Left lung (tissue), 10 donors: ENCODE data around the gene BLOC1S5. TPM values are rescaled to one million over a fixed set of nuclear protein-coding genes. Genes with fewer than 3 reads are reported as not detected.

Experiments
- ATAC-seq: fragments of 200-7000 bp; cut with Tn5 transposase; one replicate; pipeline ENCODE4 v1.9.1; 2020; ENCODE audit warnings: moderate library complexity
- DNase-seq, 4 donors: peaks; one replicate each; pipeline ENCODE4 v3.0.0-alpha.2; 2013 to 2020
- H3K27ac ChIP-seq, 2 donors: fragments of 200-600 bp; sonication (generic) in 1 of 2; one replicate each; pipeline versions ENCODE4 v1.5.0 to v1.8.0; 2020 to 2021
- H3K27me3 ChIP-seq, 2 donors: fragments of 200-600 bp; sonication (generic) in 1 of 2; one replicate each; pipeline versions ENCODE4 v1.5.0 to v1.8.0; 2020 to 2021
- H3K36me3 ChIP-seq, 2 donors: fragments of 200-600 bp; sonication (generic) in 1 of 2; one replicate each; pipeline versions ENCODE4 v1.5.0 to v1.8.0; 2020 to 2021
- H3K4me1 ChIP-seq, 2 donors: fragments of 200-600 bp; one replicate each; pipeline ENCODE4 v1.8.0; 2021
- H3K4me3 ChIP-seq, 2 donors: fragments of 200-600 bp; sonication (generic) in 1 of 2; one replicate each; pipeline versions ENCODE4 v1.5.0 to v1.8.0; 2020 to 2021; ENCODE audit warnings: mild to moderate bottlenecking in 1 of 2
- H3K9me3 ChIP-seq, 2 donors: fragments of 200-600 bp; sonication (generic) in 1 of 2; one replicate each; pipeline versions ENCODE4 v1.5.0 to v1.8.0; 2020 to 2021
- intact Hi-C, 2 donors: fragments of 100-400 bp; cut with DNase I; formaldehyde crosslinking; loops; one replicate each; pipeline versions ENCODE4 v1.11.2 to v1.14.2; 2022
- polyA plus RNA-seq, 6 donors: library from polyadenylated mRNA; unstranded; fragments of 120-200 nt; gene quantifications; one replicate each; pipeline ENCODE4 v1.2.1, GENCODE V29; 2013; ENCODE audit not compliant: insufficient read length in 6 of 6
- total RNA-seq, 2 donors: library from RNA; stranded (reverse); fragmentation: NEBNext Ultra II Directional; extraction: Animal tissue kit (Norgen Biotek cat#: 25700); gene quantifications; one replicate each; pipeline ENCODE4 v1.2.1, GENCODE V29; 2021
- TF ChIP-seq, protein P1 (sequence below), 2 donors: fragments of 200-600 bp; sonication (generic) in 1 of 2; IDR thresholded peaks; one replicate each; pipeline versions ENCODE4 v1.5.0 to v1.8.0; 2021; ENCODE audit warnings: antibody characterized with exemption in 2 of 2
- donor health status: DM: no; HTN: yes; CAD: no.
- donor health status: DM: no; HTN: no; CAD: no.

Gene BLOC1S5
- total and polyA plus RNA-seq, 8 donors = 10.8 to 22.6 (median 18.7) TPM

DNA sequence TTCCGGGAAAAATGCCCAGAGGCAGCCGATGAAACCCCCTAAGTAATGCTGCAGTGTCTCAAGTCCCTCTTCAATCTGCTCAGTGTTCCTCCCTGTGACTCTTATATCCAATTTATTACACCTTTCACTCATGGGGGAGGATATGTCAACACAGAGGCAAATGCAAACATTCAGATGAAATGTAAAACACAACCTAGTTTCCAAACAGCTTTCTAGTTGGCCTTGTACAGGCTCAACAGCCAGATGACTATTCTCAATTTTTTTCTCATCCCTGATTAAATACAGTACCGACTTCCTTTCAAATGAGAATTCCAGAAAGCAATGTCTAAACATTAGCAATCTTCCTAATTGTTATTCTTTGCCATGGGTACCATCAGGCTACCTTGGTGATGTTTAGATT lies 65.0 kb downstream of the BLOC1S5 start:
- H3K27ac ChIP-seq = no peak overlapping the region
- intact Hi-C loops = loop anchor here in 1 of 2 donors (10.0 kb wide), 1 partner anchor 84 kb away; the partner anchor contains the start of gene TXNDC5
- no peaks in the 10 kb centered on the region for H3K4me1 ChIP-seq
- DNase-seq (no peak), ATAC-seq (no peak)
- H3K9me3 ChIP-seq = no peaks in the 10 kb centered on the region
- no peaks in the 10 kb centered on the region for H3K36me3 ChIP-seq
- H3K27me3 ChIP-seq = no peaks in the 10 kb centered on the region
- TF ChIP-seq, protein P1, sequence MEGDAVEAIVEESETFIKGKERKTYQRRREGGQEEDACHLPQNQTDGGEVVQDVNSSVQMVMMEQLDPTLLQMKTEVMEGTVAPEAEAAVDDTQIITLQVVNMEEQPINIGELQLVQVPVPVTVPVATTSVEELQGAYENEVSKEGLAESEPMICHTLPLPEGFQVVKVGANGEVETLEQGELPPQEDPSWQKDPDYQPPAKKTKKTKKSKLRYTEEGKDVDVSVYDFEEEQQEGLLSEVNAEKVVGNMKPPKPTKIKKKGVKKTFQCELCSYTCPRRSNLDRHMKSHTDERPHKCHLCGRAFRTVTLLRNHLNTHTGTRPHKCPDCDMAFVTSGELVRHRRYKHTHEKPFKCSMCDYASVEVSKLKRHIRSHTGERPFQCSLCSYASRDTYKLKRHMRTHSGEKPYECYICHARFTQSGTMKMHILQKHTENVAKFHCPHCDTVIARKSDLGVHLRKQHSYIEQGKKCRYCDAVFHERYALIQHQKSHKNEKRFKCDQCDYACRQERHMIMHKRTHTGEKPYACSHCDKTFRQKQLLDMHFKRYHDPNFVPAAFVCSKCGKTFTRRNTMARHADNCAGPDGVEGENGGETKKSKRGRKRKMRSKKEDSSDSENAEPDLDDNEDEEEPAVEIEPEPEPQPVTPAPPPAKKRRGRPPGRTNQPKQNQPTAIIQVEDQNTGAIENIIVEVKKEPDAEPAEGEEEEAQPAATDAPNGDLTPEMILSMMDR (IDR thresholded peaks at IDR 0.05) = no peak
- no peak overlapping the region for H3K4me3 ChIP-seq

DNA sequence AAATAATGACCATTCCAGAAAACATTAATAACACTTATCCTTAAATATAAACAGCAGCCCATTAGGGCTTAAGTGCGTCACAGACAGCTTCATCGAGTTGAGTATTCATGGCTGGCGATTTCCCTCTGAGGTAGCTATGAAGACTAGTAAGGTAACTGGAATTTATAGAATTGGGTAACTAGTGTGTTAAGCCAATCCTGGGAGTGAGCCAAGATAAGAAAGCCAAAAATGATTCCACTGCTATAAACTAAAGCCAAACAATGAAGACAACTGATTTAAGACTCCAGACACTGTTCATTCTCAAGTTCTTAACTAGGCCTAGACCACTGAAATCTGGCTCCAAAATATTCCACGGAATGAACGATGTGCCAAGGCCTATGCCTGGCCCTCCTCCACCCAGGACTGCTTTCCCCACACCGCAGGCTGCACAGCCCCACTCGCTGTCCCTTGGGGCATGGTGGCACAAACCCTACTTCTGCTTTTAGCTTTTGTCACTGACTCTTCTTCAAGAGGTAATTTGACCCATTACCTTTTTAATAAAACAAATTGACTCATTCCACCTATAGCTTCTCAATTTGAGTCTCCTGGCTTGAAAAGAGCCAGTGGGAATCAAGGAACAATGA lies 66.0 kb downstream of the BLOC1S5 start:
- DNase-seq = no peak
- no peak for ATAC-seq
- Histone ChIP-seq H3K9me3 (no peaks in the 10 kb centered on the region), H3K27me3 (no peaks in the 10 kb centered on the region), H3K4me1 (no peaks in the 10 kb centered on the region), H3K36me3 (no peaks in the 10 kb centered on the region), H3K4me3 (no peak overlapping the region), H3K27ac (no peak overlapping the region)
- TF ChIP-seq, protein P1 (IDR thresholded peaks at IDR 0.05) = no peak
- intact Hi-C loops = loop anchor here in 1 of 2 donors (10.0 kb wide), 1 partner anchor 83 kb away; the partner anchor contains the start of gene TXNDC5

DNA sequence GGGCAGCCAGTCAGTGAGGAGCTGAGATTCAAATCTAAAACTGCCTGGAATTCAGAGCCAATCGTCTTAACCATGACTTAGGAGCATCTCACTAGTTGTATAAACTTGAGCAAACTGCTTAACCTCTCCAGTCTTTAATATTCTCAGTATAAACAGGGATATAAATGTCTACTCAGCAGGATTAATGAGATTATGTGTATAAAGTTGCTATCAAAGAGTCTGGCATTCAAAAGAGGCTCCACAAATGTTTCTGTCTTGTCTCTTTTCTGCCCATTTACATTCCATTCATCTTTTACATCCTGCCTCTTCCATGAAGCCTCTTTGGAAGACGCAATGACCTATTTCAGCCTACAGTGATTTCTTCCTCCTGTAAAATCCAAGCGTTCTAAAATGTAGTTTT lies 66.9 kb downstream of the BLOC1S5 start:
- no peaks in the 10 kb centered on the region for H3K36me3 ChIP-seq
- no peak overlapping the region for H3K27ac ChIP-seq
- H3K4me1 ChIP-seq = no peaks in the 10 kb centered on the region
- TF ChIP-seq, protein P1 (IDR thresholded peaks at IDR 0.05) = no peak
- ATAC-seq (no peak), DNase-seq (no peak)
- H3K27me3 ChIP-seq = no peaks in the 10 kb centered on the region
- no peak overlapping the region for H3K4me3 ChIP-seq
- H3K9me3 ChIP-seq = no peaks in the 10 kb centered on the region
- intact Hi-C loops = loop anchor here in 1 of 2 donors (10.0 kb wide), 1 partner anchor 82 kb away; the partner anchor contains the start of gene TXNDC5

DNA sequence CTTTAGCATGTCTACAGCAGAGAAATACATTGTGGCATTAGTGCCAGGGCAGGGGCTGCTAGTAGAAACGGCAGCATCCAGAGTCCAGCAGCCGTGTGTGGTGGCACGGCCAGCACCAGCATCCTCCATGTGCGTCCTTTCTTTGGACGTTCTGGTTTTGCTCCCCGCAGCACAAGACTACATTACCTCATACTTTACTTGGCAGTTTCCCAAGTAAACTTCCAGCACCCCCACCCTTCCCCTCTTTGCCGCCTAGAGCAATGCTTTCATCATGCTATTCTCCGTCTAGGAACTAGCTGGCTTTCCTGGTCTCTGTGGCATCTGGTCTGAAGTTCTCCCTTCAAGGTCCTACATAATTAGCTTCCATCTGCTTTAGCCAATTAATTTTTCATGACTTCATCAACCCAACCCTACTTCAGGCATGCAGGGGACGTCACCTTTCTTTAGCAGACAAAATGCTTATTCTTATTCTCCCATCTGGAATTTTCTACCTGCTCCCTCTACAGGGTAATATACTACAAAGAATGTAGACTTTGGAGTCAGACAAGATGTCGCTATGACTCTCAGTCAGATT lies 67.6 kb downstream of the BLOC1S5 start:
- ATAC-seq (no peak), DNase-seq (peak in 2 of 4 donors; percentile 42 to 78)
- TF ChIP-seq, protein P1 (IDR thresholded peaks at IDR 0.05) = no peak
- no peaks in the 10 kb centered on the region for H3K4me1 ChIP-seq
- no peaks in the 10 kb centered on the region for H3K36me3 ChIP-seq
- no peak overlapping the region for H3K27ac ChIP-seq
- no peak overlapping the region for H3K4me3 ChIP-seq
- H3K27me3 ChIP-seq = no peaks in the 10 kb centered on the region
- no peaks in the 10 kb centered on the region for H3K9me3 ChIP-seq
- intact Hi-C loops = loop anchor here in 1 of 2 donors (10.0 kb wide), 1 partner anchor 82 kb away; the partner anchor contains the start of gene TXNDC5

DNA sequence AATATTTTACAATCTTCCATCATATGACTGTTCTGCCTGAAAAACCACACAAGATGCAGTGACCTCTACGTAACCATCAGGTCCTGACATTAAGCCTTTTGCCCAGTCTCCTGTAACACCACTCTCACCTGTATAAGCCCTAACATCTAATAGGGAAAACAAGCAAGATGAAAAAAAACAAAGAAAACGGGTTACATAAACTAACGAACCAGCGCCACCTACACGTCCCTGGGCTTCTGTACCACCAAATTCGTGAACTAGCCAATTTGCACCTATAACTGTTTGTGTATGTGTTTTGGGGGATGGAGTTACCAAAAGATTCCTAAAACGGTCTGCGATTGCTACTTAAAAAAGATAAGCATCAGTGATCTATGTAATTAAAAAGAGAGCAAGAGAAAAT lies 70.2 kb downstream of the BLOC1S5 start:
- TF ChIP-seq, protein P1 (IDR thresholded peaks at IDR 0.05) = no peak
- Histone ChIP-seq H3K27ac (no peak overlapping the region), H3K4me3 (no peak overlapping the region), H3K9me3 (no peaks in the 10 kb centered on the region), H3K4me1 (no peaks in the 10 kb centered on the region), H3K27me3 (no peaks in the 10 kb centered on the region), H3K36me3 (no peaks in the 10 kb centered on the region)
- intact Hi-C loops = loop anchor here in 1 of 2 donors (10.0 kb wide), 1 partner anchor 79 kb away; the partner anchor contains the start of gene TXNDC5
- ATAC-seq = no peak
- DNase-seq = no peak
